Measurements from ENCODE around the gene MSLN.

GRCh38 chr16:799111-799947 lies 38.8 kb downstream of the MSLN start:
- TF ChIP-seq CTCF (IDR thresholded peaks at IDR 0.05): no peak
- no peak for TF ChIP-seq NRF1 (IDR thresholded peaks at IDR 0.05; ENCODE audit: low read depth, low read length)
- TF ChIP-seq MEF2A (IDR thresholded peaks at IDR 0.05; ENCODE audit: borderline replicate concordance, low read depth): no peak
- TF ChIP-seq RAD21 (IDR thresholded peaks at IDR 0.05; ENCODE audit: low read length): no peak
- no peak for TF ChIP-seq PBX3 (IDR thresholded peaks at IDR 0.05)
- TF ChIP-seq TEAD4 (IDR thresholded peaks at IDR 0.05; ENCODE audit: borderline replicate concordance, insufficient read depth): no peak
- no peak for TF ChIP-seq POLR2AphosphoS5 (IDR thresholded peaks at IDR 0.05; ENCODE audit: low read depth, low read length)
- TF ChIP-seq ELF1 (IDR thresholded peaks at IDR 0.05): no peak
- TF ChIP-seq USF2 (IDR thresholded peaks at IDR 0.05; ENCODE audit: borderline replicate concordance, low read depth, low read length): no peak
- no peak for TF ChIP-seq TAF1 (IDR thresholded peaks at IDR 0.05; ENCODE audit: borderline replicate concordance, low read depth, low read length)
- TF ChIP-seq JUND (IDR thresholded peaks at IDR 0.05): no peak
- TF ChIP-seq RFX5 (IDR thresholded peaks at IDR 0.05; ENCODE audit: low read length): no peak
